HepG2 (cell line): ENCODE measurements around the gene SLC7A8. TPM values are rescaled to one million over a fixed set of nuclear protein-coding genes. Genes with fewer than 3 reads are reported as not detected.
A peak's percentile ranks its signal among the peaks of the same experiment; 100 is the strongest.

ENCODE experiments used
- ATAC-seq: fragments of 200-7000 bp; cut with Tn5 transposase; 3 replicates; pipeline ENCODE4 v1.9.1; 2020; ENCODE audit warnings: mild to moderate bottlenecking, moderate library complexity
- BruUV-seq: library from RNA; stranded (reverse); fragments of 400-500 nt; replicated peaks from 2 replicates; lab custom pipeline; 2021; lab: Mats Ljungman, UMichigan
- CTCF ChIA-PET: fragments of 300-600 bp; formaldehyde crosslinking; extraction: SDS; loops from one replicate; lab custom pipeline; 2021; ENCODE audit warnings: low total read pairs, inconsistent platforms, low intra/inter-chr PET ratio; lab: Yijun Ruan, JAX
- POLR2A ChIA-PET: fragments of 350-600 bp; sonication (Branson Sonifier 250); formaldehyde crosslinking; loops from one replicate; lab custom pipeline; 2020; ENCODE audit warnings: antibody characterized with exemption, inconsistent platforms; lab: Yijun Ruan, JAX
- DNase-seq: peaks from one replicate; pipeline ENCODE4 v3.0.0-alpha.2; 2015; ENCODE audit warnings: low spot score
- FAIRE-seq: peaks from 3 replicates; lab custom pipeline; 2011; peaks lifted over from hg19 to GRCh38; lab: Jason Lieb, UNC
- H2AFZ ChIP-seq: one replicate; pipeline ENCODE4 v1.6.1; 2011; ENCODE audit warnings: low read length, inconsistent platforms
- H3K27ac ChIP-seq: fragments of 300-600 bp; 3 replicates; pipeline ENCODE4 v1.8.0; 2011; ENCODE audit warnings: mixed run types, mild to moderate bottlenecking, mixed read lengths, low read length, inconsistent platforms; ENCODE audit not compliant: insufficient read depth; ENCODE audit errors: extremely low read length
- H3K27me3 ChIP-seq, 2 experiments: fragments of 200-600 bp in 1 of 2; 2 replicates in 1 of 2; 3 replicates in 1 of 2; pipeline versions ENCODE4 v1.6.0 to v1.8.0; 2011; ENCODE audit warnings: low read length in 2 of 2, mild to moderate bottlenecking in 2 of 2, moderate library complexity in 2 of 2, inconsistent platforms in 1 of 2; ENCODE audit not compliant: insufficient read depth in 2 of 2, control insufficient read depth in 1 of 2
- H3K36me3 ChIP-seq, 2 experiments: fragments of 200-600 bp in 1 of 2; replicated peaks in 1 of 2; 2 replicates in 1 of 2; 3 replicates in 1 of 2; pipeline versions ENCODE4 v1.5.1 to v1.8.0; 2011; ENCODE audit warnings: low read length in 2 of 2, inconsistent platforms in 1 of 2; ENCODE audit not compliant: insufficient read depth in 2 of 2, control insufficient read depth in 1 of 2
- H3K4me1 ChIP-seq: 2 replicates; pipeline ENCODE4 v1.5.1; 2012; ENCODE audit warnings: low read length, inconsistent platforms; ENCODE audit not compliant: insufficient read depth
- H3K4me2 ChIP-seq: 2 replicates; pipeline ENCODE4 v1.6.0; 2011; ENCODE audit warnings: low read depth, low read length, inconsistent platforms
- H3K4me3 ChIP-seq, 3 experiments: fragments of 200-600 bp in 1 of 3; sonication (generic), shearing (Covaris generic) in 1 of 3; replicated peaks in 1 of 3; 2 replicates each; pipeline ENCODE4 v1.5.1; 2011 to 2016; ENCODE audit warnings: low read length in 3 of 3, inconsistent platforms in 2 of 3, low read depth in 2 of 3, mild to moderate bottlenecking in 2 of 3, control low read depth in 1 of 3, mixed read lengths in 1 of 3; ENCODE audit not compliant: insufficient read depth in 1 of 3
- H3K79me2 ChIP-seq: one replicate; pipeline ENCODE4 v1.6.1; 2011; ENCODE audit warnings: low read length, inconsistent platforms; ENCODE audit not compliant: insufficient read depth
- H3K9ac ChIP-seq: 2 replicates; pipeline ENCODE4 v1.6.0; 2011; ENCODE audit warnings: mild to moderate bottlenecking, low read depth, low read length, inconsistent platforms; ENCODE audit not compliant: insufficient read depth
- H3K9me3 ChIP-seq: 2 replicates; pipeline ENCODE4 v1.5.1; 2012; ENCODE audit warnings: mild to moderate bottlenecking, low read length
- H4K20me1 ChIP-seq: 2 replicates; pipeline ENCODE4 v1.6.0; 2011; ENCODE audit warnings: inconsistent platforms, mild to moderate bottlenecking, low read length, moderate library complexity; ENCODE audit not compliant: insufficient read depth
- ATF7 ChIP-seq, 2 experiments: fragments of 450-650 bp in 1 of 2; sonication (generic) in 1 of 2; formaldehyde crosslinking in 1 of 2; IDR thresholded peaks; 2 replicates each; pipeline versions ENCODE4 v1.4.0 to v1.6.1; 2016 to 2020; ENCODE audit warnings: antibody characterized with exemption in 1 of 2, mild to moderate bottlenecking in 1 of 2, missing genetic modification reagents in 1 of 2
- NPAS2 ChIP-seq: sonication (generic); formaldehyde crosslinking; IDR thresholded peaks from 2 replicates; pipeline ENCODE4 v1.8.0; 2022; ENCODE audit warnings: mild to moderate bottlenecking, missing genetic modification reagents, borderline replicate concordance
- SKI ChIP-seq: fragments of 450-650 bp; IDR thresholded peaks from one replicate; pipeline ENCODE4 v1.6.1; 2018; ENCODE audit warnings: mild to moderate bottlenecking; ENCODE audit not compliant: partially characterized antibody
- TFE3 ChIP-seq: IDR thresholded peaks from 2 replicates; pipeline ENCODE4 v1.6.1; 2016
- ZBTB37 ChIP-seq: sonication (generic); formaldehyde crosslinking; IDR thresholded peaks from 2 replicates; pipeline ENCODE4 v1.4.0; 2020; ENCODE audit warnings: mild to moderate bottlenecking, missing genetic modification reagents
- ZMYM3 ChIP-seq: sonication (generic); formaldehyde crosslinking; IDR thresholded peaks from 2 replicates; pipeline ENCODE4 v1.5.1; 2020; ENCODE audit warnings: mild to moderate bottlenecking, missing genetic modification reagents
- WGBS: methylation state at CpG from one replicate; pipeline ENCODE4 v1.1.6; 2017; ENCODE audit warnings: low lambda C conversion rate; 5-methylcytosine and 5-hydroxymethylcytosine counted together
- in situ Hi-C: cut with HindIII; loops from 2 replicates; pipeline ENCODE4 v1.10.0; 2017; ENCODE audit warnings: low pct_unique_long_range_greater_than_20kb; ENCODE audit not compliant: extremely low pct_ligation_motif_present
- intact Hi-C: fragments of 100-400 bp; cut with micrococcal nuclease; formaldehyde crosslinking; loops from one replicate; pipeline ENCODE4 v1.10.0; 2022; ENCODE audit not compliant: unreplicated experiment
- polyA plus RNA-seq, 8 experiments: library from polyadenylated mRNA; depleted of rRNA in 3 of 8; stranded (reverse) in 7 of 8; unstranded in 1 of 8; fragments of >200 nt; fragmentation: Illumina TruSeq in 4 of 8; extraction: Trizol in 4 of 8; gene quantifications; 2 replicates each; pipeline versions ENCODE4 v1.2.1 to v1.2.3, GENCODE V29; 2011 to 2016; ENCODE audit warnings: low read depth in 4 of 8, missing spikeins in 1 of 8, mixed read lengths in 1 of 8; ENCODE audit not compliant: insufficient read depth in 1 of 8
- total RNA-seq, 5 experiments: library from RNA; depleted of rRNA; stranded (reverse); fragments of >200 nt; fragmentation: Illumina TruSeq; extraction: Trizol; gene quantifications; 2 replicates each; pipeline ENCODE4 v1.2.3, GENCODE V29; 2016; ENCODE audit warnings: low read depth in 1 of 5

SLC7A8 gene
- total and polyA plus RNA-seq, 2 of the 13 experiments (the other 11 are each of a cell fraction or from before 2014, with no cell fraction given) = 0.25 TPM; not detected in 1

DNA sequence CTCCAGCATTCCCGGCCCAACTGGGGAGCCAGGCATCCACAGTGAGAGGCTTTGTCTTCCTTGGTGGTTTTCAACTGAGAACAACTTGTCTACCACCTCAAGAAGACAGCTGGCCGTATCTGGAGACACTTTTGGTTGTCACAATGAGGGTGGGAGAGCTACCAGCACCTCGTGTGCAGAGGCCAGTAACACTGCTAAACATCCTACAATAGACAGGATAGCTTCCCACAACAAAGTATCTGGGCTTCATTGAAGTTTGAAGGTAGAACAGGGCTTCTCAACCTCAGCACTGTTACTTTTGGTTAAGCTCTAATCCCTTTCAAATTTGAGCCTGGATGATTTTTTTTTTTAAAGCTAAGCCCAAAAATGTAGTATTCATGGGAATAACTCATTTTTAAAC is 10.9 kb downstream of the SLC7A8 start:
- H3K27ac ChIP-seq = no peak overlapping the region
- TF ChIP-seq ZBTB37 (no peak), ATF7 (IDR thresholded peaks at IDR 0.05) (no peak), ATF7 (CRISPR knock-in tag; IDR thresholded peaks at IDR 0.05) (no peak)
- TF ChIP-seq, all 625 proteins: peak for 0
- Histone ChIP-seq H3K27me3 (peaks cover 3 to 32% of the 10 kb centered on the region in 2 experiments; a peak in 3 of 5 replicates), H3K4me2 (no peak overlapping the region), H4K20me1 (no peaks in the 10 kb centered on the region), H3K9ac (no peak overlapping the region), H3K79me2 (no peaks in the 10 kb centered on the region), H3K9me3 (no peaks in the 10 kb centered on the region), H3K4me1 (peaks cover 15% of the 10 kb centered on the region), H3K36me3 (no peaks in the 10 kb centered on the region), H3K4me3 (no peak overlapping the region), H2AFZ (no peak overlapping the region)
- intact Hi-C loops (no loop called here), in situ Hi-C loops (no loop called here)
- ChIA-PET CTCF (interaction anchor here (1.2 kb wide), 1 partner anchor 52 kb away, joined by 3 read pairs; no protein-coding TSS in a partner anchor), POLR2A (interaction anchor here (1.2 kb wide), 1 partner anchor 9 kb away, joined by 3 read pairs; no protein-coding TSS in a partner anchor)
- no TSS peak for BruUV-seq
- FAIRE-seq (no peak), DNase-seq (no peak), ATAC-seq (no peak)
- WGBS = 34% methylated on average over 3 of the region's 3 CpGs

- no TSS peak for BruUV-seq
- H2AFZ ChIP-seq = no peak overlapping the region
- CTCF ChIA-PET = interaction anchor here (1.2 kb wide), 1 partner anchor 51 kb away, joined by 3 read pairs; no protein-coding TSS in a partner anchor
- no peak overlapping the region for H3K9ac ChIP-seq
- in situ Hi-C loops (no loop called here), intact Hi-C loops (no loop called here)
- no peaks in the 10 kb centered on the region for H3K36me3 ChIP-seq
- no peak for DNase-seq
- H3K4me3 ChIP-seq = no peak overlapping the region
- peaks cover 5 to 32% of the 10 kb centered on the region in 2 experiments; a peak in 3 of 5 replicates for H3K27me3 ChIP-seq
- no peaks in the 10 kb centered on the region for H3K79me2 ChIP-seq
- peak; percentile 11; the same call in 2 of the 3 replicates for ATAC-seq
- H4K20me1 ChIP-seq = no peaks in the 10 kb centered on the region
- WGBS = 36% methylated on average over 5 of the region's 5 CpGs
- H3K27ac ChIP-seq = no peak overlapping the region
- no peak for FAIRE-seq
- no peak overlapping the region for H3K4me2 ChIP-seq
- TF ChIP-seq NPAS2 (CRISPR knock-in tag) = no peak
- TF ChIP-seq SKI = no peak
- TF ChIP-seq ZMYM3 (CRISPR knock-in tag) = no peak
- no peak for TF ChIP-seq TFE3 (CRISPR knock-in tag)
- H3K4me1 ChIP-seq = peaks cover 15% of the 10 kb centered on the region
- no peaks in the 10 kb centered on the region for H3K9me3 ChIP-seq
- POLR2A ChIA-PET = no interaction called here
Measured at GRCh38 chr14:23172096-23172495, 11.4 kb downstream of the SLC7A8 start.
